GM12878 (cell line): Measurements from ENCODE around the gene SLC26A1. TPM values are rescaled to one million over a fixed set of nuclear protein-coding genes. Genes with fewer than 3 reads are reported as not detected.

Experiments
- ATAC-seq: fragments of 200-7000 bp; cut with Tn5 transposase; 3 replicates; pipeline ENCODE4 v1.9.1; 2020; ENCODE audit warnings: mild to moderate bottlenecking, moderate library complexity
- BruUV-seq: library from RNA; stranded (reverse); fragments of 400-500 nt; replicated peaks from 2 replicates; lab custom pipeline; 2021; lab: Mats Ljungman, UMichigan
- CTCF ChIA-PET: fragments of 300-600 bp; sonication (Branson Sonifier 250); formaldehyde crosslinking; extraction: SDS; loops from one replicate; lab custom pipeline; 2021; ENCODE audit warnings: inconsistent platforms; lab: Yijun Ruan, JAX
- POLR2A ChIA-PET: fragments of 350-600 bp; formaldehyde crosslinking; extraction: SDS; loops from one replicate; lab custom pipeline; 2021; ENCODE audit warnings: inconsistent platforms; lab: Charles Lee
- RAD21 ChIA-PET: fragments of 300-600 bp; sonication (Branson Sonifier 250); formaldehyde crosslinking; loops from one replicate; lab custom pipeline; 2023; ENCODE audit warnings: antibody characterized with exemption; ENCODE audit not compliant: unreplicated experiment; lab: Charles Lee
- SMC1A ChIA-PET: fragments of 300-600 bp; sonication (Branson Sonifier 250); formaldehyde crosslinking; loops from one replicate; lab custom pipeline; 2023; ENCODE audit not compliant: unreplicated experiment, uncharacterized antibody; lab: Charles Lee
- DNase-seq: peaks from one replicate; pipeline ENCODE4 v3.0.0-alpha.2; 2011; ENCODE audit warnings: low read depth, low spot score
- FAIRE-seq: peaks from 3 replicates; lab custom pipeline; 2011; peaks lifted over from hg19 to GRCh38; lab: Jason Lieb, UNC
- H2AFZ ChIP-seq: 2 replicates; pipeline ENCODE4 v1.6.0; 2011; ENCODE audit warnings: low read depth, low read length, control low read depth; ENCODE audit not compliant: control insufficient read depth
- H3K27ac ChIP-seq: 2 replicates; pipeline ENCODE4 v1.5.1; 2011; ENCODE audit warnings: control low read depth; ENCODE audit not compliant: control insufficient read depth, insufficient read depth
- H3K27me3 ChIP-seq, 2 experiments: replicated peaks in 1 of 2; 2 replicates each; pipeline versions ENCODE4 v1.6.0 to v1.6.1; 2011; ENCODE audit warnings: low read length in 1 of 2; ENCODE audit not compliant: control insufficient read depth in 2 of 2, insufficient read depth in 2 of 2
- H3K36me3 ChIP-seq, 2 experiments: 2 replicates each; pipeline ENCODE4 v1.5.1; 2011; ENCODE audit warnings: low read length in 1 of 2; ENCODE audit not compliant: control insufficient read depth in 2 of 2, insufficient read depth in 2 of 2
- H3K4me1 ChIP-seq: 2 replicates; pipeline ENCODE4 v1.6.1; 2011; ENCODE audit warnings: mild to moderate bottlenecking, low read length, moderate library complexity, mixed read lengths; ENCODE audit not compliant: control insufficient read depth, insufficient read depth
- H3K4me2 ChIP-seq: 2 replicates; pipeline ENCODE4 v1.6.0; 2011; ENCODE audit warnings: control low read depth; ENCODE audit not compliant: control insufficient read depth, insufficient read depth
- H3K4me3 ChIP-seq: fragments of 200-600 bp; sonication (generic); 2 replicates; pipeline ENCODE4 v1.5.1; 2016
- H3K79me2 ChIP-seq: 2 replicates; pipeline ENCODE4 v1.6.0; 2011; ENCODE audit warnings: low read length; ENCODE audit not compliant: control insufficient read depth, insufficient read depth
- H3K9ac ChIP-seq: 2 replicates; pipeline ENCODE4 v1.8.0; 2011; ENCODE audit warnings: low read length, control low read depth, mixed read lengths; ENCODE audit not compliant: control insufficient read depth, insufficient read depth
- H3K9me3 ChIP-seq: replicated peaks from 3 replicates; pipeline ENCODE4 v1.5.1; 2011; ENCODE audit warnings: mild to moderate bottlenecking, low read length; ENCODE audit not compliant: control insufficient read depth, insufficient read depth
- H4K20me1 ChIP-seq: 2 replicates; pipeline ENCODE4 v1.6.0; 2011; ENCODE audit not compliant: control insufficient read depth, insufficient read depth
- BHLHE40 ChIP-seq, 2 experiments: fragments of 450-650 bp in 1 of 2; IDR thresholded peaks; 2 replicates each; pipeline ENCODE4 v1.6.1; 2011 to 2017; ENCODE audit warnings: low read depth in 2 of 2, borderline replicate concordance in 1 of 2, improper control_type of control experiment in 1 of 2, low read length in 1 of 2, mild to moderate bottlenecking in 1 of 2
- CBX3 ChIP-seq: fragments of 200-600 bp; sonication (generic); IDR thresholded peaks from 2 replicates; pipeline ENCODE4 v1.6.1; 2016; ENCODE audit warnings: low read depth, borderline replicate concordance
- JUND ChIP-seq: IDR thresholded peaks from 2 replicates; pipeline ENCODE4 v1.6.1; 2012; ENCODE audit warnings: low read depth, mild to moderate bottlenecking, low read length, improper control_type of control experiment, moderate library complexity
- NFXL1 ChIP-seq: fragments of 450-650 bp; IDR thresholded peaks from 2 replicates; pipeline ENCODE4 v1.6.1; 2017; ENCODE audit warnings: antibody characterized with exemption, mild to moderate bottlenecking, borderline replicate concordance
- SIN3A ChIP-seq: IDR thresholded peaks from 2 replicates; pipeline ENCODE4 v1.6.1; 2012; ENCODE audit warnings: low read depth, low read length, improper control_type of control experiment
- whole genome bisulfite sequencing: methylation state at CpG from one replicate; pipeline ENCODE4 v1.1.6; 2016; ENCODE audit warnings: low lambda C conversion rate; ENCODE audit not compliant: insufficient replicate concordance, insufficient coverage; ENCODE audit errors: missing lambda C conversion rate; 5-methylcytosine and 5-hydroxymethylcytosine counted together
- in situ Hi-C: fragments of 300-500 bp; cut with MboI; formaldehyde crosslinking; loops from 9 replicates; pipeline ENCODE4 v1.14.3; 2018; ENCODE audit warnings: mixed read lengths
- intact Hi-C: fragments of 100-400 bp; cut with micrococcal nuclease; formaldehyde crosslinking; loops from one replicate; pipeline ENCODE4 v1.14.2; 2022; ENCODE audit not compliant: unreplicated experiment
- polyA plus RNA-seq, 11 experiments: library from polyadenylated mRNA; depleted of rRNA in 4 of 11; unstranded in 6 of 11; stranded (reverse) in 5 of 11; fragments of >200 nt; fragmentation: Nextera tagmentation in 4 of 11; fragmentation: Illumina TruSeq in 1 of 11; extraction: Ambion mirVana in 4 of 11; extraction: Trizol in 1 of 11; gene quantifications; 1 replicate in 1 of 11; 2 replicates in 10 of 11; pipeline versions ENCODE4 v1.2.1 to v1.2.3, GENCODE V29; 2011 to 2016; ENCODE audit warnings: inconsistent platforms in 2 of 11, missing spikeins in 2 of 11, low read depth in 1 of 11
- total RNA-seq, 4 experiments: library from RNA; depleted of rRNA in 3 of 4; stranded (reverse); fragments of >200 nt in 3 of 4; fragmentation: Illumina TruSeq in 1 of 4; extraction: Trizol in 1 of 4; gene quantifications; 2 replicates each; pipeline versions ENCODE4 v1.2.1 to v1.2.3, GENCODE V29; 2013 to 2021
- TF ChIP-seq, protein P1 (sequence below): IDR thresholded peaks from 2 replicates; pipeline ENCODE4 v1.6.1; 2012; ENCODE audit warnings: low read depth, low read length, improper control_type of control experiment
- TF ChIP-seq, protein P2 (sequence below): IDR thresholded peaks from 2 replicates; pipeline ENCODE4 v1.6.1; 2012; ENCODE audit warnings: low read depth, low read length, improper control_type of control experiment
- TF ChIP-seq, protein P3 (sequence below): fragments of 450-650 bp; IDR thresholded peaks from 2 replicates; pipeline ENCODE4 v1.6.1; 2017; ENCODE audit warnings: mild to moderate bottlenecking, low read depth, inconsistent platforms; ENCODE audit not compliant: poor library complexity, severe bottlenecking
- TF ChIP-seq, protein P4 (sequence below): fragments of 450-650 bp; IDR thresholded peaks from 2 replicates; pipeline ENCODE4 v1.6.1; 2014; ENCODE audit warnings: mild to moderate bottlenecking

SLC26A1 gene
- total and polyA plus RNA-seq, 10 of the 15 experiments (the other 5 are each of a cell fraction or from before 2014, with no cell fraction given) = 0.05 to 0.96 (median 0.28) TPM; not detected in 5

DNA sequence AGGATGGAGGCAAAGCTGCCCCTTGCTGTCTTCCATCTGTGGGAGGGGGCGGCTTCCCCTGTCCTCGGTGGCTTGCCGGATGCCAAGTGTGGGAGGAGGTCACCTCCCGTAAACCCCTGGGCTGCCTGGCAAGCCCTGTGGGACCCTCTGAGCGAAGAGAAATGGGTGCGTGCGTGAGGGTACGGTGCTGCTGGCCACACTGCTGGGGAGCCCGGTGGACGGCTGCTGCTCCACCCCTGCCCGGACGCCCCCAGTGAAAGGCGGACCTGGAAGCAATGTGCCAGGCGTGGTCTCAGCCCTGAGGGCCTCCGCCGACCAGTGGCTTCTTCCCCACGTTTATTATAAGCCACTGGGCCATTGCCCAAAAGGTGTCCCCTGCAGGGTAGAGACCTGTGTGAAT lies 10.9 kb downstream of the SLC26A1 start:
- no peak for DNase-seq
- H3K4me3 ChIP-seq = no peak overlapping the region
- ATAC-seq = no peak
- SMC1A ChIA-PET = no interaction called here
- POLR2A ChIA-PET = no interaction called here
- in situ Hi-C loops = no loop called here
- CTCF ChIA-PET = no interaction called here
- no peaks in the 10 kb centered on the region for H3K79me2 ChIP-seq
- 69% methylated on average over 17 of the region's 17 CpGs for WGBS
- no peak overlapping the region for H3K27ac ChIP-seq
- BruUV-seq = no TSS peak
- no peak for FAIRE-seq
- no peaks in the 10 kb centered on the region for H4K20me1 ChIP-seq
- H3K4me1 ChIP-seq = peaks cover 8% of the 10 kb centered on the region; the same call in 1 of the 2 replicates
- RAD21 ChIA-PET = no interaction called here
- H3K4me2 ChIP-seq = no peak overlapping the region
- intact Hi-C loops = loop anchor here (10.0 kb wide), 1 partner anchor 87 kb away; no protein-coding TSS in a partner anchor
- H3K36me3 ChIP-seq = no peaks in the 10 kb centered on the region
- no peaks in the 10 kb centered on the region for H3K27me3 ChIP-seq
- no peaks in the 10 kb centered on the region for H3K9me3 ChIP-seq
- TF ChIP-seq, protein P1, sequence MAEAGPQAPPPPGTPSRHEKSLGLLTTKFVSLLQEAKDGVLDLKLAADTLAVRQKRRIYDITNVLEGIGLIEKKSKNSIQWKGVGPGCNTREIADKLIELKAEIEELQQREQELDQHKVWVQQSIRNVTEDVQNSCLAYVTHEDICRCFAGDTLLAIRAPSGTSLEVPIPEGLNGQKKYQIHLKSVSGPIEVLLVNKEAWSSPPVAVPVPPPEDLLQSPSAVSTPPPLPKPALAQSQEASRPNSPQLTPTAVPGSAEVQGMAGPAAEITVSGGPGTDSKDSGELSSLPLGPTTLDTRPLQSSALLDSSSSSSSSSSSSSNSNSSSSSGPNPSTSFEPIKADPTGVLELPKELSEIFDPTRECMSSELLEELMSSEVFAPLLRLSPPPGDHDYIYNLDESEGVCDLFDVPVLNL = no peak
- TF ChIP-seq, all 136 proteins: peak for 0
- Histone ChIP-seq H2AFZ (no peak overlapping the region), H3K9ac (no peak overlapping the region)

DNA sequence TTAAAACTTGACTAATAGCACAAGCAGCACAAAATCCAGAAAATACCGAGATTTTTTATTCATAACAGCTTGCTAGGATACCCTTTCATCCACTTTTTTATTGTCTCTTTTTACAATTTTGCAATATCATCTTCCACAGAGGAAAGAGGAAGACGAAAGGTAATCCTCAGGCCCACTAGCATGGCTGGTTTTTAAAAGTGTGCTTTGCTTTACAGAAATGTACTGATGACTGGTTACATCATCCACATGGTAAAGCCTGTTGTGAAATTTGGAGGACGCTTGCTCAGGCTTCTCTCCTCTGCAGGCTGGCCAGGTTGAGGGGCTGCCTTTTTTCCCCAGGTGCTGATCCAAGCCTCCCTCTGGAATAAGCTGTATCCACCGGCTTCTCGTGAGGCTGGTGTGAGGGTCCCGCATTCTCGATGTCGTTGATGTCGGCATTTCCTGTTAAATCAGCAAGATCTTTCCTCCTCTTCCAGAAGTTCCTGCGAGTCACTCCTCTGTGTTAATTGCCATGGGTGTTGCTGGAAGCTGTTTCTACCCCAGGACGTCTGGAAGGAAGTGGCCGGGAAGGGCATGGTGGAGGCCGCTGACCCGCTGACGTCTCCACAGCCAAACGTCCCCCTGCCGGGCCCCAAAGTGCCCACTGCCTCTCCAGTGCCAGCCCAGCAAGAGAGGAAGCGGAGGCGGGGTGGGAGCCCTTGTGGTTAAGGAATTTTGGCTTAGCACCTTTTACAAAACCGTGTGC lies 14.1 kb downstream of the SLC26A1 start:
- no peak for FAIRE-seq
- H3K9me3 ChIP-seq = no peaks in the 10 kb centered on the region; the same call in 2 of the 3 replicates
- intact Hi-C loops = no loop called here
- H3K9ac ChIP-seq = no peak overlapping the region
- in situ Hi-C loops = no loop called here
- H3K27ac ChIP-seq = no peak overlapping the region
- ChIA-PET POLR2A (no interaction called here), CTCF (no interaction called here), RAD21 (no interaction called here), SMC1A (no interaction called here)
- H3K4me3 ChIP-seq = no peak overlapping the region
- H2AFZ ChIP-seq = no peak overlapping the region
- ATAC-seq = no peak
- no peak for DNase-seq
- H3K36me3 ChIP-seq = no peaks in the 10 kb centered on the region
- BruUV-seq = no TSS peak
- no peaks in the 10 kb centered on the region for H3K4me1 ChIP-seq
- no peak overlapping the region for H3K4me2 ChIP-seq
- TF ChIP-seq BHLHE40 (IDR thresholded peaks at IDR 0.05; ENCODE audit: borderline replicate concordance in 1 of 2, low read depth in 2 of 2, low read length in 1 of 2) (no peak), SIN3A (no peak), JUND (no peak), NFXL1 (no peak), CBX3 (no peak)
- TF ChIP-seq, protein P2, sequence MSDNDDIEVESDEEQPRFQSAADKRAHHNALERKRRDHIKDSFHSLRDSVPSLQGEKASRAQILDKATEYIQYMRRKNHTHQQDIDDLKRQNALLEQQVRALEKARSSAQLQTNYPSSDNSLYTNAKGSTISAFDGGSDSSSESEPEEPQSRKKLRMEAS = no peak
- TF ChIP-seq, protein P3, sequence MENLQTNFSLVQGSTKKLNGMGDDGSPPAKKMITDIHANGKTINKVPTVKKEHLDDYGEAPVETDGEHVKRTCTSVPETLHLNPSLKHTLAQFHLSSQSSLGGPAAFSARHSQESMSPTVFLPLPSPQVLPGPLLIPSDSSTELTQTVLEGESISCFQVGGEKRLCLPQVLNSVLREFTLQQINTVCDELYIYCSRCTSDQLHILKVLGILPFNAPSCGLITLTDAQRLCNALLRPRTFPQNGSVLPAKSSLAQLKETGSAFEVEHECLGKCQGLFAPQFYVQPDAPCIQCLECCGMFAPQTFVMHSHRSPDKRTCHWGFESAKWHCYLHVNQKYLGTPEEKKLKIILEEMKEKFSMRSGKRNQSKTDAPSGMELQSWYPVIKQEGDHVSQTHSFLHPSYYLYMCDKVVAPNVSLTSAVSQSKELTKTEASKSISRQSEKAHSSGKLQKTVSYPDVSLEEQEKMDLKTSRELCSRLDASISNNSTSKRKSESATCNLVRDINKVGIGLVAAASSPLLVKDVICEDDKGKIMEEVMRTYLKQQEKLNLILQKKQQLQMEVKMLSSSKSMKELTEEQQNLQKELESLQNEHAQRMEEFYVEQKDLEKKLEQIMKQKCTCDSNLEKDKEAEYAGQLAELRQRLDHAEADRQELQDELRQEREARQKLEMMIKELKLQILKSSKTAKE = no peak
- TF ChIP-seq, protein P4, sequence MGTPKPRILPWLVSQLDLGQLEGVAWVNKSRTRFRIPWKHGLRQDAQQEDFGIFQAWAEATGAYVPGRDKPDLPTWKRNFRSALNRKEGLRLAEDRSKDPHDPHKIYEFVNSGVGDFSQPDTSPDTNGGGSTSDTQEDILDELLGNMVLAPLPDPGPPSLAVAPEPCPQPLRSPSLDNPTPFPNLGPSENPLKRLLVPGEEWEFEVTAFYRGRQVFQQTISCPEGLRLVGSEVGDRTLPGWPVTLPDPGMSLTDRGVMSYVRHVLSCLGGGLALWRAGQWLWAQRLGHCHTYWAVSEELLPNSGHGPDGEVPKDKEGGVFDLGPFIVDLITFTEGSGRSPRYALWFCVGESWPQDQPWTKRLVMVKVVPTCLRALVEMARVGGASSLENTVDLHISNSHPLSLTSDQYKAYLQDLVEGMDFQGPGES = no peak
- H3K27me3 ChIP-seq = no peaks in the 10 kb centered on the region
- no peaks in the 10 kb centered on the region for H3K79me2 ChIP-seq
- 36% methylated on average over 20 of the region's 20 CpGs for WGBS
- H4K20me1 ChIP-seq = no peaks in the 10 kb centered on the region
